Right lobe of liver (tissue), 6 donors: Measurements from ENCODE around the gene BMAL1. TPM values are rescaled to one million over a fixed set of nuclear protein-coding genes. Genes with fewer than 3 reads are reported as not detected.

ENCODE experiments used
- ATAC-seq, 4 donors: fragments of 200-7000 bp; cut with Tn5 transposase; one replicate each; pipeline ENCODE4 v1.9.1; 2020; ENCODE audit warnings: mild to moderate bottlenecking in 4 of 4, moderate library complexity in 4 of 4
- DNase-seq, 3 donors: peaks; one replicate each; pipeline ENCODE4 v3.0.0-alpha.2; 2020
- H3K27ac ChIP-seq, 3 donors: fragments of 200-600 bp; one replicate each; pipeline ENCODE4 v1.8.0; 2022
- H3K27me3 ChIP-seq, 2 donors: fragments of 200-600 bp; one replicate each; pipeline ENCODE4 v1.8.0; 2022
- H3K36me3 ChIP-seq, 4 donors: fragments of 200-600 bp; sonication (generic) in 1 of 4; one replicate each; pipeline versions ENCODE4 v1.5.1 to v1.8.0; 2017 to 2022; ENCODE audit warnings: control low read depth in 1 of 4
- H3K4me1 ChIP-seq, 4 donors: fragments of 200-600 bp; sonication (generic) in 1 of 4; one replicate each; pipeline versions ENCODE4 v1.5.1 to v1.8.0; 2017 to 2022; ENCODE audit warnings: control low read depth in 1 of 4
- H3K4me3 ChIP-seq, 3 donors: fragments of 200-600 bp; one replicate each; pipeline ENCODE4 v1.8.0; 2022
- H3K9me3 ChIP-seq, 4 donors: fragments of 200-600 bp; sonication (generic) in 1 of 4; one replicate each; pipeline versions ENCODE4 v1.5.1 to v1.8.0; 2017 to 2022; ENCODE audit warnings: control low read depth in 1 of 4
- CTCF ChIP-seq, 4 donors: fragments of 200-600 bp in 3 of 4; fragments of 450-650 bp in 1 of 4; IDR thresholded peaks; one replicate each; pipeline versions ENCODE4 v1.5.1 to v1.8.0; 2016 to 2022; ENCODE audit warnings: antibody characterized with exemption in 4 of 4, mild to moderate bottlenecking in 2 of 4
- POLR2A ChIP-seq: fragments of 450-650 bp; IDR thresholded peaks from one replicate; pipeline ENCODE4 v1.6.1; 2017; ENCODE audit warnings: antibody characterized with exemption, mild to moderate bottlenecking
- whole genome bisulfite sequencing: methylation state at CpG from one replicate; pipeline ENCODE4 v1.1.6; 2018; ENCODE audit warnings: low coverage, low lambda C conversion rate; ENCODE audit not compliant: insufficient coverage; ENCODE audit errors: missing lambda C conversion rate; 5-methylcytosine and 5-hydroxymethylcytosine counted together
- intact Hi-C, 2 donors: fragments of 100-400 bp; cut with DNase I; formaldehyde crosslinking; loops; one replicate each; pipeline versions ENCODE4 v1.11.2 to v1.14.1; 2022
- total RNA-seq, 6 experiments: library from RNA; depleted of rRNA in 2 of 6; stranded (reverse); fragments of >200 nt in 2 of 6; fragmentation: NEBNext Ultra II Directional in 3 of 6; extraction: Animal tissue kit (Norgen Biotek cat#: 25700) in 3 of 6; gene quantifications; one replicate each; pipeline versions ENCODE4 v1.1.0 to v1.2.4, GENCODE V29; 2016 to 2023
- donor health status: DM: no; HTN: yes; CAD: no.
- donor health status: DM: no; HTN: no; CAD: no.
- donor health status: DM: no; HTN: no; CAD: no.
- donor health status: DM: no; HTN: yes; CAD: no.
- donor health status: DM: no; HTN: yes; CAD: no.

Gene BMAL1
- total RNA-seq, 6 experiments from 2014 or later, result 9.9 to 38.0 (median 12.9) TPM

GRCh38 chr11:13354335-13354734 is 76.7 kb downstream of the BMAL1 start:
- H3K27ac ChIP-seq, result no peak overlapping the region
- peak in 3 of 4 donors; percentile 8 to 17 (median 9) for TF ChIP-seq CTCF (IDR thresholded peaks at IDR 0.05)
- no peak for TF ChIP-seq POLR2A
- H3K4me3 ChIP-seq, result no peak overlapping the region
- H3K4me1 ChIP-seq, result no peaks in the 10 kb centered on the region
- no peaks in the 10 kb centered on the region for H3K9me3 ChIP-seq
- 89% methylated on average over 5 of the region's 6 CpGs for WGBS
- intact Hi-C loops, result no loop called here
- ATAC-seq, result peak in 3 of 4 donors; percentile 22 to 39 (median 37)
- H3K27me3 ChIP-seq, result no peaks in the 10 kb centered on the region
- DNase-seq, result no peak
- peaks cover 0 to 80% (median 19%) of the 10 kb centered on the region in 4 donors for H3K36me3 ChIP-seq

DNA sequence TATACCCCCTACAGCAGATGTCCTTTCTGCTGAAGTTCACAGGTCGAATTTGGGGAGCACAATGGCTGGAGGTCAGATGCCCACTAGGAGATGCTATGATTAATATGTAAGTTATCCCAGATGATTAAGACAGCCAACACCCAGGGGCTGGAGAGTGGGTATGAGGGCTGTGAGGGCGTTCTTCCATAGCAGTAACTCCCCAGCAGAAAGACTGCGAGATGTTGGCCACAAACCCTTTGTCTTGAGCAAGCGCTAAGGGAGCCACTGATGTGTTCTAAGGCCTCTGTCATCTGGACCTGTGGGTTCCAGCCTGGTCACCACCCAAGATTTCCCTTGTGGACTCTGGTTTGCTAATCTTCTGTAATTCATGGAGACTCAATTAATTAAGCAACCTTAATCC is 77.6 kb downstream of the BMAL1 start:
- DNase-seq, result no peak
- no peak for ATAC-seq
- no peak overlapping the region for H3K27ac ChIP-seq
- peaks cover 0 to 80% (median 22%) of the 10 kb centered on the region in 4 donors for H3K36me3 ChIP-seq
- intact Hi-C loops, result no loop called here
- no CpG with 5 or more reads among the region's 4 CpGs for WGBS
- no peak overlapping the region for H3K4me3 ChIP-seq
- H3K9me3 ChIP-seq, result no peaks in the 10 kb centered on the region
- no peaks in the 10 kb centered on the region for H3K4me1 ChIP-seq
- no peak for TF ChIP-seq CTCF (IDR thresholded peaks at IDR 0.05)
- TF ChIP-seq POLR2A, result no peak
- H3K27me3 ChIP-seq, result no peaks in the 10 kb centered on the region

DNA sequence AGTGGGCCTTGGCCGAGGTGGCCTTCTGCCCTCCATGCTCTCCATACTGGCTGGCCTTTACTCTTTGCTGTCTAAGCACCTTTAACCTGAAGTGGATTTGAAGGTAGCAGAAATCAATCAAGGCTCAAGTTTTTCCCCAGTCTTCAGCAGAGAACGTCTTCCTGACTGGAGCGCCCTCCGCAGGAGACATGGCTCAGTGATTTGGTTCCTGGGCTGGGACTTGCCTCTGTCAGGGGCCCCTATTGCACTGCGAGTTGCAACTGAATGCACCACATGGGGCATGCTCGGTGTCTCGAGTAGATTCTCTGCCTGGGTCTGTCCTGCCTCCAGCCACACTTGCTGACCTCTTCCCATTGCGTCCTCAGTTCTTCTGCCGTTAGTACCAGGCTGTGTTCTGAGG is 79.6 kb downstream of the BMAL1 start:
- ATAC-seq (no peak), DNase-seq (no peak)
- no peaks in the 10 kb centered on the region for H3K27me3 ChIP-seq
- peaks cover 0 to 86% (median 36%) of the 10 kb centered on the region in 4 donors for H3K36me3 ChIP-seq
- no peak overlapping the region for H3K4me3 ChIP-seq
- H3K27ac ChIP-seq, result no peak overlapping the region
- TF ChIP-seq POLR2A (no peak), CTCF (IDR thresholded peaks at IDR 0.05) (no peak)
- intact Hi-C loops, result no loop called here
- 80% methylated on average over 3 of the region's 9 CpGs for WGBS
- no peaks in the 10 kb centered on the region for H3K4me1 ChIP-seq
- H3K9me3 ChIP-seq, result no peaks in the 10 kb centered on the region

DNA sequence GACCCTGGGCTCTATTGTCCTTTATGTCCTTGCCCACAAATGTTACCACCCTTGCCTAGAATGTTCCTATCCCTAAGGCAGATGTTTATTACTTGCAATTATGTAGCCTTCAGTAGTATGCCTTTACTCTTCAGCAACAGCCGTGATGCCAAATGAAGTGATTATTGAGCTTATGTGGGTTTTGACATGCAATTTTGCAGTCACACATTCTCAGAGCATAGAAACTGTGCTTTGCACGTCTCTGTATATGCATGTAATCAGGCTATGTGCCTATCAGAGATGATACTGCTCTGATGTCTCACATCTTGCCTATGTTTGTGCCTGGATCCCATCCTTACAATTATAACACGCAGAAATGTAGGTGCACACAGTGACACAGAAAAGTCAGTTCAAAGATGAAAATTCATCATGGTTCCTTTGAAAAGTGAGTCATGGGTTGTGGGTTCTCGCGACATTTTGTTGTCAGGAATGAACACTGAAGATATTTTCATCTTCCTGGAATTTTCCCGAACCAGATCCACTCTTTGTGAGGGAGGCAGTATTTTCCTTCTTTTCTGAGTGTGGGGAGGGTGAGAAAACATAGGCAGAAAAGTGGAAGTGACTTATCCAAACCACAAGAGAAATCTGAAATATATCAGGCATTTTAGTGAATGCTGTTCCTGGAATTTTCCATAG is 81.1 kb downstream of the BMAL1 start:
- H3K4me1 ChIP-seq, result no peaks in the 10 kb centered on the region
- peaks cover 0 to 92% (median 38%) of the 10 kb centered on the region in 4 donors for H3K36me3 ChIP-seq
- no peak overlapping the region for H3K27ac ChIP-seq
- H3K27me3 ChIP-seq, result no peaks in the 10 kb centered on the region
- no peak for DNase-seq
- no peak overlapping the region for H3K4me3 ChIP-seq
- TF ChIP-seq POLR2A (no peak), CTCF (IDR thresholded peaks at IDR 0.05) (no peak)
- no peaks in the 10 kb centered on the region for H3K9me3 ChIP-seq
- WGBS, result 94% methylated on average over 6 of the region's 6 CpGs
- ATAC-seq, result no peak
- intact Hi-C loops, result no loop called here
